NCI-H146 (cell line): Measurements from ENCODE around the gene TSPAN9.

Experiments
- DNase-seq: peaks from one replicate; lab custom pipeline; 2025; lab: John Stamatoyannopoulos, UW

The TSPAN9 gene

DNA sequence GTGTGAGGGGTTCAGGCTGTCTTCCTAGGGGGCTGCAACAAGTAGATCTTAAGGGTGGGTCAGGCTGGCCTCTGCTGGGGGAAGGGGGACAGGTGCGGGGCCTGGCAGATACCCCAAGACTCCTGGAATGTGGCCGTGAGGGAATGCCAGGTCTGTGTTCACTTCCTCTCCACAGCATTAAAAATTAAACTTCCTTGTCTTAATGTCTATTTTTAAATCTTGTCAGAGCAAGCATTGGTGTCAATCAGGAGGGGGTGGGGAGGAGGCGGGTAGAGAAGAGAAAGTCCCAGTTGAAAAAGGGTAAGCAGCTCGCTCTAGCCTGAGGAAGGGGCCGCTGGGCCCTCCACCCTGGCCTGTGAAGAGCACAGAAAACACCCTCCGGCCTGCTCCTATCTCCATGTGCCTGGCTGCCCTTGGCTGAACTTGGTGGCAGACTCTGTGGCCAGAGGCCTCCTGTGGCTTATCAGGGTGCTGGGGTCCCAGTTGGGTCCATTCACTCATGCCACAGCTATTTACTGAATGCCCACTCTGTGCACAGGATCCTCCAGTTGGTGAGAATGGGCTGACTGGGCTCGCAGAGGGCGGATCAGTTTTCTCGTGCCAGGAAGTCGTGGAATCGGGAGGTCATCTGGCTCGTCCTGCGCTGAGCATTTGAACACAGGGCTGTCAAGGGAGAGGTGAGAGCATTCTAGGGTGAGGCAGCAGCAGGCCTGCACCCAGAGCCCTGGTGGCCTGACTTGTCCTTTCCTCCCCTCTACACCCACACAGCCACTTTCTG is 128.8 kb downstream of the TSPAN9 start:
- DNase-seq: no peak

DNA sequence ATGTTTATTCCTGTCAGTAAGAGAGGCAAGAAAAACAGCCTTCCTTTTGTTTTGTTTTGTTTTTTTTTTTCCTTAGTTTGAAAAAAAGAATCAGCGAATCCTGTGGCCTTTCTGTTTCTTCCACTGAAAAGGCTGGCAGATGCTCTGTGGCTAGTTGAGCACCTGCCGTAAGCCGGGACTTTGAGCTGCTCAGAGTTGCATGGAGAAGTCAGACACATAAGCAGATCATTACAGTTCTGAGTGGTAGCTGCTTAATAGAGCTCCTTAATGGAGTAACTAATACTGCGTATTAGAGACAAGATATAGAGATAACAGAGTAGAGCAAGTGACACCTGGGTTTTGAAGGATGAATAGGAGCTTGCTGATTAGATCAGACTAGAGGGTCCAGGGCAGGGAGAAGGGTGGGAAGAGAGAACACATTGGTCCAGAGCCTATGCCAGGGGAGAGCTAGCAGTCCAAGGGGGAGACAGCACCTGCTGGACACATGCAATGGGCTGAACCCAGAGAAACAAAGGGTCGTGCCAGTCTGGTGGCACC is 129.4 kb downstream of the TSPAN9 start:
- no peak for DNase-seq

DNA sequence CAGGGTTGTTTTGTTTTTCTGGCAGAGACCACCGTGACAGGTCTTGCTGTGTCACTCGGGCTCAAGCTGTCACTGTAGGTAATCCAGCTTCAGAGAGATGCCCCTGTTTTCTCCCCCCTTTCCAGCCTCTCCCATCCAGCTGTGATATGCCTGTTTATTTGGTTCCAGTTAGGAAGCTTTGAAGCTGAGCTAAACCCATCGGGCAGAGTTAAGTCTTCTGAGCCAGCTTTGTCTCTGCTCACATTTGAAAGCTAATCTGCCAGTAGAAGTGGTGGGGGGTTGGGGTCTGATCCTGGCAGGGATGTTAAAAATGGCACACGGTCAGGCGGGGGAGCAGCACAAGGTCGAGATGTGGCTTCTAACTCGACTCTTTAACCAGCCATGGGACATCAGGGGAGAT is 130.0 kb downstream of the TSPAN9 start:
- no peak for DNase-seq

DNA sequence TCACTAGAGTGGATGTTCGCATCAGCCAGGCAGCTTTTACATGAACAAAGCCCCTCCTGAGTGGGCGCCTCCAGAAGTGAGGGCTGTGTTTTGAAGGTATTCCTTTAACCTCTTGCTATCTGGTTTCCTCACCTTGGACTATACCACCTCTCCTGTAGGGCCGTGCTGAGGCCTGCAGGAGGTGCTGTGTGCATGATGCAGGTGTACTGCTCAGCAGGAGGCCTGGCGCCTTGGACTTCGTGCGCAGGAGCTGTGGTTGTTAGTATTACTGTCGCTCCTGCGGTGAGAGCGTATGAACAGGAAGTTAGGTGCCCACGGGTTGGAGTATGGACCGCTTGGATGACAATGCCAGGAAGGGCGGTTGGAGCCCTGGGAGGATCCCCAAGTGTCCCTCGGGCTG is 130.7 kb downstream of the TSPAN9 start:
- peak; percentile 90 for DNase-seq

DNA sequence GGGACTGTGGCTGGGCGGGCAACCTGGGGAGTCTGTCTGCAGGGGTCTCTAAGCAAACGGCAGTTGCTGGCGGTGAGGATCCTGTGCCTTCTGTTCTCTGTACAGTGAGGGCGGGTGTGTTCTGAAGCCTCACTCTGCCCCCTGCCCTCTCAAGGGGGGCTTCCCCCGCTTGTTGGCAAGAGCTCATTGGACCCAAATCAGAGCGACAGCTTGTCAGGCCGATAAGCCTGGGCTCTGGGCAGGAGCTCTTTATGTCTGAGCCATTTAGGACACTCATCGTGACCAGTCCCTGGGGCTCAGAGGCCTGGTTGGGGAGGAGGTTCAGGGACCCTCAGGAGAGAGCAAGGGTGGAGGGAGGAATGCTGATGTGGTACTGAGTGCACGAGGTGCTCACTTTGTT is 136.0 kb downstream of the TSPAN9 start:
- DNase-seq: no peak

DNA sequence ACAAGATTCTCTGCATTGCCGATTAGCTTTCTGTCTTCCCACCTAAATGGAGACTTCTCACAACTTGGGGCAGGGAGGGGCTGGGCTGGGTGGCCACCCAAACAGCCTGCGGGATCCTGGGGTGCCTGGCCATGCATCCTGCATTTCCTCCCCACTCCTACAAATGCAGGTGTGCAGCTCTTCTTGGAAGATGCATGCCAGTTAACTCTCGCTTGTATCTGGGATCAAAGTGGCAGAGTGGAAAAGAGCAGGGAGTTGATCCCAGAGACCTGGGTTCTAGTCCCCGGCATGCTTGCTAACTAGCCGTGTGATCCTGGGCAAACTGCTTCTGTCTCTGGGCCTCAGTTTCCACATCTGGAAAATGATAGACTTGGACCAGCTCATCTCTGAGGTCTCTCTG is 136.6 kb downstream of the TSPAN9 start:
- no peak for DNase-seq

DNA sequence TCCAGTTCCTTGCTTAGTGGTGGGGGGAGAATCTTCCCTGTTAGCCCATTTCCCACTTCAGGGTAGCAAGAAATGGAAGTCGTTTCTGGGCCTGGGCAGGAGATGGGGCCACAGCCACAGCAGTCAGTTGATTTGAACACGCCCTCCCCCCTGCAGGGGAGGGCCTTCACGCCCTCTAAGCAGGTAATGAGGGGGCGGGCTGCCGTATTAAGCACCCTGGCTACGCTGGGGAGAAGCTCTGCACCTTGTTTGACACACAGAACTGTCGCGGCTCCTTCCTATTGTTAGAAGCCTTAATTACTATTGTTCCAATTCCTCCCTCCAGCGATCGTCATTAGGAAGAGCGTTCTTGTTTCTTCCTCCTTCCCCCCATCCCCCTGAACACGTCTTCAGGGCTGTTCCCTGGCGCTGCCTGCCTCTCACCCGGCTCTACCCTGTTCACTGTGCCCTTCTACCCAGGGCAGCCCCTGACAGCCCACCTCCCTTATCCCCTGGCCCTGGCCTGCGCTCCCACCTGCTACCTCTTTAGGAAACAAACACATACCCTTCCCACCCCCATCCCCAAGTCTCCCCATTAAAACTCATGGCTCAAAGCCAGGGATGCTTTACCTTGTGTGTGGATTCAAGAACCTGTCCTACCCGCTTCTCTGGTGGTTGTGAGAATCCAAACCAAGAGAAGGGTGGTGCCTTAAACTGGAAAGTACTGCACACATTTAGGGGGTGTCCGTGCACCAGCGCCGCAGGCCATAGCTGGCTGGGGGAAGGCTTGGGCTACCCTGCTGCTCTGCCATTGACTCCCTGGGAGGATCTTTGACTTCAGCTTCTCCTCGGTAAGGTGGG is 137.6 kb downstream of the TSPAN9 start:
- DNase-seq: peak; percentile 90

DNA sequence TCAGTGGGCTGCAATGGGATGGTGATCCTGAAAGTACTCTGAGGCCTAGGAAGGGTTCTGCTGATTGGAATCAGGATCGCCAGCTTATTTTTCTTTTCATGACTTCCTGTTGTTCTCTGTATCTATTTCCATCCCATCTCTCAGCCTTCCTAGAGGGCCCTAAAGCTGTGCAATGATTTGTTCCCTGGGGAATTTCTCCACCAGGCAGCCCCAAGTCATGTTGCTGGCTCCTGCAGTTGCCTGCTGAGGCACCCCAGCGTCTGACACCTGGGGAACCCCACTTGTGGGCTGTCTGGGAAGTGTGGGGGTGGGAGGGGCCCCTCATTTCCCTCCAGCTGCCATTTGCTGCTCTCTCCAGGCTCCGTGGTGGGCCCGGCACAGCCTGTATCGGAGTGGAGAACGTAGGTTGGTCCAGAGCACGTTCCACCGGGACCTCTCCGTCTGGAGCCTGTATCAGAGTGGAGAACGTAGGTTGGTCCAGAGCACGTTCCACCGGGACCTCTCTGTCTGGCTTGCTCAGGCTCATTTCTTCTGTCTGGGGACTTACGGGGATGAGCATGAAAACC is 138.3 kb downstream of the TSPAN9 start:
- no peak for DNase-seq

DNA sequence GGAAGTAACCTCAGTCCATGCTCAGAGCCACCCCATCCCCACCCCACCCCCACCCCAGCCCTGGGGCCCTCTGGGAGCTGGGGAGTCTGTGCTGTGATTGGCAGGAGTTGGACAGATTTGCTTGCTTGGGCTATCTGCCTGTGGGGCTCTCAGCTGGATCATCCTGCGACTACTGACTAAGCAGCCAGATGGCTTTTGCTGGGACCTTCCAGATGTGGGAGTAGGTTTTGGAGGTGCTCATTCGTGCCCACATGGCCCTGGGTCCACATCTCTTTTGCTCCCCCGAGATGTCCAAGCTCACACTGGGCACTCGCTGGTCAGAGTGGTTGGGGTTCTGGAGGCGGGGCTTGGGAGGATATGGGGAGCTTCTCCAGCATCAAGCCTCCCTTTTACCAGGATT is 138.9 kb downstream of the TSPAN9 start:
- DNase-seq: no peak

DNA sequence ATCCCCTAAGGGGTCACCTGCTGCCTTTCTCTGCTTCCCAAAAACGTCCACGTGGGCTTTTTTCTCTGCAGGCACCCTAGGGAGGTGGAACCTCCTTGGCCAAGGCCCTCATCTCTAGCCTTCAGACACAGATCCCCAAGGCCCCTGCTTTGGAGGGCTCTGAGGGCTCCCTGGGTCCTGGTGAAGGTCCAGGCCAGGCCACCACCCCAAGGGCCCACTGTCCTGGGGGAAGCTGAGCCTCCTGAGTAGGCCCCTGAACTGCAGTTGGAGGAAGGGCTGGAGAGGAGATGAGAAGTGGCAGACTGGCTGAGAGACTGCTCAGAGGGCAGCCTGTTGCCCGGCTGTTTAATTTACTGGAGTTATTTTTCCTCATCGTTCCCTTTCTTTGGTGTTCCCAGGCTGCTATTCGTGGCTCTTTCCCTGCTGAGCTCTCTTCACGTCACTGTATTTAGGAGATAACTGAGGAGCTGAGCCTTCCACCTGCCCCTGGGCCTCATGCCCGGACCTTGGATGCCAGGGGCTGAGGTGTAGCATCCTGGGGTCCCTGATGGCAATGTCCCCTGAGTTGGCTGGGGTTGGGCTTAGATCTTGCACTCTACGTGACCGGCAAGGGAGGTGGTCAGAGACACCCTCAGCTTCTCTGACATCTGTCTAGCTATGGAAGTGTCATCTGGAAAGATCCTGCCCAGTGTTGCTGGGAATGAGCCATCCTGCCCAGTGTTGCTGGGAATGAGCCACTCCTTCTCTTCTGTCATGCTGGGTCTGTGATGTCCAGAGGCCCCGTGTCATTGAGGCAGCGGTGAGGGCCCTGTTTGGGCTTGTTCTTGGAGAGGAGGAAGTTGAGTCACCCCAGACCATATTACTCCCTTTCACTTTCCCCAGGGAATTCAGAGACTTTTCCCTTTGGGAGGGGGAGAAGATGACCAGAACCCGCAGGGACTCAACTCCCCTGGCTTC is 139.8 kb downstream of the TSPAN9 start:
- no peak for DNase-seq

DNA sequence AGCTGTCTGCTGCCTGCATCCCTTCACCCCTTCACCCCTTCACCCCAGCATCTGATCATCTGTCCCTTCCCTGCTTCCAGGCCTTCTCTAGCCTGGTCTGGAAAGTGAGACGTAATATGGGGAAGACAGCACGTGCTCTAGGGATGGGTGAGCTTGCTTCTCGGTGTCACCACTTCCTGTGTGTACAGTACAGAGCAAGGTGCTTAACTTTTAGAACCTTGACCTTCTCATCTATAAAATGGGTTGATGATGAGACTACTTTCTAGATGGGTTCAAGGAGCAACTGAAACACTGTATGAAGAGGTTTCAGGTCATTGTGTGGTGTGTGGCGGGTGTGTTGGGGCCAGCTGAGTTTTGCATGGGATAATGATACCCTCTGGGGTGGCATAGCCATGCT is 140.5 kb downstream of the TSPAN9 start:
- no peak for DNase-seq

DNA sequence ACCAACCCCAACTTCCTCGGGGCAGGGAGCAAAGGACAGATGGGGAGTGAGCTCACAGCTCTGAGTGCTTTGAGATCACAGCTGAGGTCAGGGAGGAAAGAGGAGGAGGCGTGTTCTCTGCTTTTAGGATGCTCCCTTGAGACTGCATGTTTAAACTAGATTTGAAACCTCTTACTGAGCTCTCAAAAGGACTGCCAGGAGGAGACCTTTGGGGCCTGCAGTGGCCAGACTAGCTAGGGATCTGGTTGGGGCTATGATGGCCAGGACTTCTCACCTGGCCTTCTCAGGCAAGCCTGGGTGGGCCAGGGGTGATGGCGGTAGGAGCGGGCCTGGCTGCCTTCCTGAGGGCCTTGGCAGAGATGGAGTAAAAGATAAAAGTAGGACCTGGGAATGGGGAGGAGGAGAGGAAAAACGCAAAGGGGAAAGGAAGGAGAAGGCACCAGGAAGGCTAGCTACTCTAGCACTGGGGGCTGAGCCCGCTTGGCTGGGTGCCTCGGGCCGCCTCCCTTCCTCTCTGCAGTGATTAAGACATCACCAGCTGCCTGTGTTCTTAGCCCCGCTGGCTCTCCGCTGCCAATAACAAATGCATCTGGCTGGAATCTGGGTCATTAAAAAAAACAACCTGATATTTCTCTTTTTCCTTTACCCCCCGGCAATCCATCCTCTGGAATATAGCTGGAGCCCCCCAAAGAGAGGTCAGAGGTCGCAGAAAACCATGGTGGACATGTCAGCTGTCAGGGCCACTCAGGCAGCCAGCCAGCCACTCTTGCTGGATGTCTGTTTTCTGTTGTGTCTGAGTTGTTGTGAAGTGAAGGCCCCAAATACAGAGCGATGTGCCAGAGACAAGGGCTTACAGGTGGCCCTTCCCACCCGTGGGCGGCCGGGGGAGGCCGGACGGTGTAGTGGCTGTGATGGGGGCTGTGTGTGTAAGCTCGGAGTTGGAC is 141.3 kb downstream of the TSPAN9 start:
- DNase-seq: peak; percentile 77

DNA sequence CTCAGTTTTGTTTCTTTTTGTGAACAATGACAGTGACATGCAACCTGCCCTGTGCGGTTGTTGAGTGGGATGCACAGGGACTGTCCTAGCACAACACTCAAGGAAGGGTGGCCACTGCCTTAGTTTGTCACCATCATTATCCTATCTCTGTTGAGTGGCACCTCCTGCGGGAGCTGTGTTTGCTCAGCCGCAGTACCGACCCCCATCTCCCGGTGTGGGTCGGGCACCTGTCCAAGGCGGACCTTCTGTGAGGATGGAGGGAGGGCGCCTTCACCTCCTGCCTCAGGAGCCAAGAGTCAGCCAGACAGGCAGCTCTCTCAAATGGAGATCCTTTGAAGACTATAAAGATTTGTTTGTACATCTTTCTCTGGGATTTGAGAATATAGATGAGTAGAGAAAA is 142.1 kb downstream of the TSPAN9 start:
- DNase-seq: peak; percentile 88

DNA sequence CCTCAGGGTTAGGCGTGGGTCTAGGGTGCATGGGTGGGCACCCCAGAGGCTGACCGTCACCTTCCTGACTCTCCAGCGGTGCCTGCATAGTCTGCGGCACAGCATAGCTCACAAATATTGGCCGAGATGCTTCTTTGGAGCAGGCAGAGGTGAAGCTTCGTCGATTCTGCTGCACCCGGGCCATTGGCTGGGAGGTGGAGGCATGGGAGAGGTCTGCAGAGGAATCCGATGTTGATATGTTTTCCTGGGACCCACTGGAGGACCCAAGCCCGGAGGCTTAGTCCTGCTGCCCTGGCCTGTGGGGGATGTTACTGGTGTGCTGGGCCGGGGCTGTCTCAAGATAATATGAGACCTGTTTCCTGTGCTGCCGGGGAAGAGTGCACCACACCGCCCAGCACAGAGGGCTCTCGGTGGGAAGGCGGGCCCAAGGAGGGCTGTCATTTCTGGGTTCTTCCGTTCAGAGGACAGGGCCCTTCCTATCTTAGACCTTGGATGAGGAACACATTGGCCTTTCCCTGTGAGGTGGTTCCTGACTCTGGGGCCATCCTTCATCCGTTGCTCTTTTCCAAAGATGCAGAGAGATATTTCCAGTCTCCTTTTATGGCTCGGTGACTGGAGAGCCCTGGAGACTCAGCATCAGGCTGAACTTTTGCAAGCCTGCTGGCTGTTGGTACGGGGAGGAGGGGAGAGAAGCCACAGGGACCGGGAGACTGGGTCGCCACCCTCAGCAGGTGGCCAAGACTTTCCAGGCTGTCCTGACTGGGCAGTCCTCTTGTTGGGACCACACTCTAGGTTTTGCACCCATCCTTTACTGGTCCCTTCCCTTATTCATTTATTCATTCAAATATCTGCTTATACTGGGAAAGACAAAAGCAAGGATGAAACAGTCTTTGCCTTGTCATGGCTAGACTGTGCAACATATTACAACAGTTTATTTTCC is 143.5 kb downstream of the TSPAN9 start:
- no peak for DNase-seq

DNA sequence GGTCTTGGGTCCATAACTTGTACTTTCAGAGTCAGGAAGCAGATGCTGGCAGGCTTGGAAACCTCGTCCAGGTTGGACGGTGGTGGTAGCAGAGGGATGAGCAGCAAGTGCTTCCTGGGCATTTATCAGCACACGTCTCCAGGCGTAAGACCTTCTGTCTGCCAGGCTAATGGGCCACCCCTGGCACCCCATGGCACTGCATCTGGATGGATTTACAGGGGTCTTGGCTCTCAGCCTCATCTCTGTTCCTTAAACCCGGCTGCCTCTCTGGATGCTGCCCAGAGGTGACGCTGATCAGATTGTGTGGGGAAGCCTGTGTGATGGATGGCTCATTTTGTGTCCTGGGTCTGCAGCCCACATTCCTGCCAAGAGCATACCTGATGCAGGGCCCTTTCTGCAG is 145.1 kb downstream of the TSPAN9 start:
- no peak for DNase-seq

DNA sequence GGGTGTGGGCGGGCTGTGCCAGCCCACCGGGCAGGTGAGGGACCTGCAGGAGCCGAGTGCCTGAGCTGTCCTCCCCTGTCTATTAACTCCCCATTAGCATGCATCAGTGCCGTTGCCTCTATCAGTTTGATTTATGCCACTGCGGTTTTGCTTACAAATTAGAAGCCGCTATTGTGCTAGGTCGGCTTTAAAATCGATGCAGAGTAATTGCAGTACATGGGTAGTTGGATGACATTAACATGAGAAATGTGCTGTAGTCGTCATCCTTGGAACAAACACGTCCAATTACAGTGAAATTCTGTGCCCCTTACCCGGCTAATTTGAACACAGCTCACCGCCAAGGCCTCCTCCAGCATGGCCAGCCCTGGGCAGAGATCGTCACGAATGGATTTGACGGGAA is 145.8 kb downstream of the TSPAN9 start:
- peak; percentile 96 for DNase-seq

DNA sequence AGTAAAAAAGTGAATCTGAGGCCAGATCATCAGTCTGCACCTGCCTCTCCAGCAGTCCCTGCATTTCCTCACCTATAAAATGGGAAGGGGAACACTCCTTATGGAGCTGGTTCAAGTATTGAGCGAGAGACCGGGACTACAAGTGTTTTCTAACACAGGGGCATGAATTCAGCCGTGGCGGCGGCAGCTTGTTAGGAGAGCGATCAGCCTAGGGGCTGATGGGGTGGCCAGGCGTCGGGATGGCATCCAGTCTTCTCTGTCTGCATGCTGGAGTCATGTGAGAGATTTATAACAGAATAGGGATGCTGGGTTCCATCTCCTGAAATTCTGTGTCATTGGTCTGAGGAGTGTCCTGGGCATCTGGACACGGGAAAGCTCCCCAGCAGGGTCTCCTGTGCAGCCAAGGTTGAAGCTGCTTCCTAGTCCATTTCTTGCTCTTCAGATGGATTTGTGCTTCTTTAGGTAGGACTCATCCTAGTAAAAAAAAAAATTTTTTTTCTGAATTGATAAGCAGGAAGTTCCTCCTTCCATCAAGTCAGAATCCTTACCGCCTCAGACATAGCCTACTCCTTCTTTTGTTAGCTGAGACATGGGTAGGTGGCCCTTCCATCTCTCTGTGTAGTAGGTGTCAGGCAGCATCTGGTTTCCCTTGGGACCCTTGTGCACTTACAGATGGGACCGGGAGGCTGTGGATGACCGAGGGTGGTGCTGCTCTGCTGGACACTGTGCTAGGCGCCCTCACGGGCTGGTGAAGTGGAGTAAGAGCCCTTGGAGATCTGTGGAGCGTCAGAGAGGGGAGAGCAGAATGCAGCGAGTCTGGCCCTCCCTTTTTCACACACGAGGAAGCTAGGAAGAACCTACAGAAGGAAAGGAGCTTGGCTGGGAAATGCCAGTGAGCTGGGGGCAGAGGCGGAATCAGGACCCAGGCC is 146.7 kb downstream of the TSPAN9 start:
- no peak for DNase-seq

DNA sequence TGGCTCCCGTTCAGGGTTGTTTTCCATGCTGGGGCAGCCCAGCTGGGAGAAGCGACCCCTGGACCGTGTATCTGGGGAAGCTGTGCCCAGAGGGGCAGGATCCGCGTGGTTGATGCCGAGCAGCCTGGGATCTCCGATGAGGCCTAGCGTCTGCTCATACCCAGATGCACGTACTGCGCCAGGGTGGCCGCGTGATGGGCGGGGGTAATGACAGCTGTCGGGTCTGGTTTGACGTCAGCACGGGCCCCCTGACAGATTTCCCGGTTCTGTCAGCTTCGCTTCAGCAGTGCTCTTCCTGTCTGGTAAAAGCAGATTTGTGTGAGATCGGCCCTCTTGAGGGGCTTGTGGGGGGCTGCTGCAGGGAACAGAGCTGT is 147.3 kb downstream of the TSPAN9 start:
- no peak for DNase-seq
